HEK293 (cell line): ENCODE measurements around the gene ZNF117.

Experiments
- CTCF ChIP-seq: fragments of 450-650 bp; formaldehyde crosslinking; IDR thresholded peaks from 2 replicates; pipeline ENCODE4 v1.5.1; 2016; ENCODE audit warnings: missing biosample characterization, missing genetic modification characterization
- PRDM6 ChIP-seq: fragments of 450-650 bp; formaldehyde crosslinking; IDR thresholded peaks from 2 replicates; pipeline ENCODE4 v1.5.1; 2017; ENCODE audit warnings: missing biosample characterization, missing genetic modification characterization
- ZNF248 ChIP-seq: fragments of 450-650 bp; formaldehyde crosslinking; IDR thresholded peaks from 2 replicates; pipeline ENCODE4 v1.5.1; 2017; ENCODE audit warnings: missing biosample characterization, missing genetic modification characterization
- ZNF513 ChIP-seq: fragments of 450-650 bp; IDR thresholded peaks from 2 replicates; pipeline ENCODE4 v1.5.1; 2018; ENCODE audit warnings: missing biosample characterization, missing genetic modification characterization
- ZNF561 ChIP-seq: fragments of 450-650 bp; IDR thresholded peaks from 2 replicates; pipeline ENCODE4 v1.5.1; 2018; ENCODE audit warnings: missing biosample characterization, missing genetic modification characterization, borderline replicate concordance
- ZNF664 ChIP-seq: fragments of 450-650 bp; formaldehyde crosslinking; IDR thresholded peaks from 2 replicates; pipeline ENCODE4 v1.5.1; 2016; ENCODE audit warnings: missing biosample characterization, missing genetic modification characterization
- ZNF843 ChIP-seq: fragments of 450-650 bp; formaldehyde crosslinking; IDR thresholded peaks from 2 replicates; pipeline ENCODE4 v1.5.1; 2016; ENCODE audit warnings: missing biosample characterization, missing genetic modification characterization
- TF ChIP-seq, protein P1 (sequence below): fragments of 450-650 bp; IDR thresholded peaks from 2 replicates; pipeline ENCODE4 v1.5.1; 2018; ENCODE audit warnings: missing biosample characterization, mild to moderate bottlenecking, missing genetic modification characterization

DNA sequence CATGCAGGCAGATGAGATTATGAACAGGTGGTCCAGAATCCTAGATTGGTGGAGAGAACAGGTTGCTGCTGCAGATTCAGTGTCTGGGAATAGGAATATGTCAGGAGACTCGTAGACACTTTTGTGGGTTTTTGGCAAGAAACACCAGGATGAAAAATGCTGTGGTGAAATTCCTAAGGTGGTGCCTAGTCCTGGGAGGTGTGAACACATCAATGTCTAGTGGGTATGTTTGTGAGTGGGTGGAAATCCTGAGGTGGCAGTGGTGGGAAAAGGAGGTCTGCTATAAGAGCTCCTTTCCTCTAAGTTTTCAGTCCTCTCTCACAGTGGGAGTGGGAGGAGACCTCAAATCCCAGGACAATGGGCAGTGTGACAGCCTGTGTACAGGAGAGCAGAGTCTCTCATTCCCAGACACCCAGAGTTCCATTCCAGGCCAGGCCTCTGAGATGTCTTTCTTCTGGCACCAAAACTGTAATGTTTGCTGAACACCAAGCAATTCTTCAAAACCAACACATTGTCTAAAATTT, 10.5 kb upstream of the ZNF117 start:
- TF ChIP-seq PRDM6, result no peak
- TF ChIP-seq ZNF664, result no peak
- no peak for TF ChIP-seq CTCF
- TF ChIP-seq, protein P1, sequence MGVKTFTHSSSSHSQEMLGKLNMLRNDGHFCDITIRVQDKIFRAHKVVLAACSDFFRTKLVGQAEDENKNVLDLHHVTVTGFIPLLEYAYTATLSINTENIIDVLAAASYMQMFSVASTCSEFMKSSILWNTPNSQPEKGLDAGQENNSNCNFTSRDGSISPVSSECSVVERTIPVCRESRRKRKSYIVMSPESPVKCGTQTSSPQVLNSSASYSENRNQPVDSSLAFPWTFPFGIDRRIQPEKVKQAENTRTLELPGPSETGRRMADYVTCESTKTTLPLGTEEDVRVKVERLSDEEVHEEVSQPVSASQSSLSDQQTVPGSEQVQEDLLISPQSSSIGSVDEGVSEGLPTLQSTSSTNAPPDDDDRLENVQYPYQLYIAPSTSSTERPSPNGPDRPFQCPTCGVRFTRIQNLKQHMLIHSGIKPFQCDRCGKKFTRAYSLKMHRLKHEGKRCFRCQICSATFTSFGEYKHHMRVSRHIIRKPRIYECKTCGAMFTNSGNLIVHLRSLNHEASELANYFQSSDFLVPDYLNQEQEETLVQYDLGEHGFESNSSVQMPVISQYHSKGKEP, result no peak
- TF ChIP-seq ZNF561 (tag by site-specific recombination), result no peak
- no peak for TF ChIP-seq ZNF248
- no peak for TF ChIP-seq ZNF513 (tag by site-specific recombination)
- TF ChIP-seq ZNF843 (tag by site-specific recombination), result no peak
